NCI-H128 (cell line): ENCODE data around the gene SLC26A6.

ENCODE experiments used
- DNase-seq: peaks from one replicate; lab custom pipeline; 2025; ENCODE audit not compliant: unreplicated experiment; lab: John Stamatoyannopoulos, UW

SLC26A6 gene

DNA sequence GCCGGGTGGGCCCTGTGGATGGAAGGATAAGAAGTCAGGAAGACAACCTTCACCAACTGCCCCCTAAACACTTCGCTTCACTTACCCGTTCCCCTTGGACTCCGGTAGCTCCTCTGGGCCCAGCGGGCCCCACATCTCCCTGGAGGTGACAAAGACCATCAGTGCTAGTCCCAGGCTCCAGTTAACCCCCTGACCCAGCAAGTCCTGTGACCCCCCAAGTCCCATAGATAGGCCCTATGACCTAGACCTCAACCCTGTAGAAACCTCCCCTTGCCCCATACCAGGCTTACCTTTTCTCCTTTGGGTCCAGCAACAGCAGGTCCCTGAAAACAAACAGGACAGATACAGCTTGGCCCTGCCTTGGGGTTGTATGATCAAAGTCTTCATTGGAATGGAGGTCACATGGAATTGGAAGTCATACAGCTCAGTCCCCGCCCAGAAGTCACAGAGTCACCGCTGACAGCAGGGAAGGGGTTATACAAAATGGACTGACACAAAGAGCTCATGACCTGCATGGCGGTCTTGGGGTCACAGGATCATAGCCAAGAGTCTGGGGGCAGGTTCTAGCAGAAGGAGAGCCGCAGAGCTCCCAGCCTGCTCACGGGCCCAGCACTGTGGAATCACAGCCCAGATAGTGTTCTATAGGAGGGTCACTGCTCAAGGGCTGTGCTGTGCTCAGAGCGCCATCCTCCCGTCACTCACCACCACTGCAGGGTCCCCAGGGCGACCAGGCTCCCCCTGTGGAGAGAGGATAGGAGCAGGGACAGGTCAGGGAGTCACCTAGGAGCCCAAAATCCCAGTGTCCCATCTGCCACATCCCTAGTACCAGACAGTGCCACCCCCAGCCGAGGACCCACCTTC is 53.4 kb downstream of the SLC26A6 start:
- no peak for DNase-seq

DNA sequence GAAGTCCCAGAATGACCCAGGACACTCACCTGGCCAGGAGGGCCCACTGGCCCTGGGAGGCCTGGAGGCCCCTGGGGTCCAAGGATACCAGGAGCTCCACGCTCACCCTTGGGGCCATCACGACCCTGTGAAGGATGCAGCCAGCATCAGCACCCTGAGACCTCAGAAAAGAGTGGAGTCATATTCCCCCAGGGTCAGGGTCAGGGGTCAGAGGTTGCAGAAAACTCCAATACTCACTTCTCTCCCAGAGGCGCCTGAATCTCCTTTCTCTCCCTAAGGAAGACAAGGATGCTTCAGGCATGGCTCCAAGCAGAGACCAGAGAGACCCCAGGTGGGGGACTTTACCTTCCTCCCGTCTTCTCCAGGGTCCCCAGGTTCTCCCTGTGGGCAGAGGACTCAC is 58.6 kb downstream of the SLC26A6 start:
- no peak for DNase-seq
